Omental fat pad (tissue), 4 donors: ENCODE data around the gene B3GNT8. TPM values are rescaled to one million over a fixed set of nuclear protein-coding genes. Genes with fewer than 3 reads are reported as not detected.
"Not testable (repeated sequence)": the region's sequence is repeated elsewhere in the genome, so short reads cannot be mapped to it uniquely, and the experiment has no call there.

Experiments used
- ATAC-seq: fragments of 150-250 bp; one replicate; pipeline ENCODE4 v1.9.1; 2016; ENCODE audit warnings: mild to moderate bottlenecking, moderate library complexity; ENCODE audit not compliant: low FRiP score
- DNase-seq: peaks from one replicate; pipeline ENCODE4 v3.0.0-alpha.2; 2019; ENCODE audit warnings: low spot score
- CTCF ChIP-seq, 3 donors: fragments of 450-650 bp; IDR thresholded peaks; one replicate each; pipeline ENCODE4 v1.5.1; 2016 to 2017; ENCODE audit warnings: antibody characterized with exemption in 3 of 3, mild to moderate bottlenecking in 3 of 3, moderate library complexity in 2 of 3
- total RNA-seq, 4 donors: library from RNA; depleted of rRNA; stranded (reverse); fragments of >200 nt; gene quantifications; one replicate each; pipeline ENCODE4 v1.1.0, GENCODE V29; 2016

B3GNT8 gene
- total RNA-seq, 4 donors from 2014 or later, result 1.0 to 7.2 (median 4.7) TPM

- ATAC-seq (no peak), DNase-seq (no peak)
- TF ChIP-seq CTCF (IDR thresholded peaks at IDR 0.05), result no peak
Measured at GRCh38 chr19:41442473-41443355, 15.5 kb upstream of the B3GNT8 start, which contains the start of gene ERICH4. ERICH4 (plus strand) TSS chr19:41443156; CDS start chr19:41443170, 14 bp downstream.

GRCh38 chr19:41441321-41441945 is 14.3 kb upstream of the B3GNT8 start:
- no peak for TF ChIP-seq CTCF (IDR thresholded peaks at IDR 0.05)
- ATAC-seq, result no peak
- DNase-seq, result no peak

GRCh38 chr19:41439441-41440222 is 12.5 kb upstream of the B3GNT8 start, which contains the start of gene DMAC2:
DMAC2 (minus strand) TSS chr19:41439912; CDS start chr19:41439899, 13 bp downstream.
- ATAC-seq (peak; percentile 98), DNase-seq (peak; percentile 94)
- TF ChIP-seq CTCF (IDR thresholded peaks at IDR 0.05), result no peak

GRCh38 chr19:41437944-41438574 is 10.9 kb upstream of the B3GNT8 start:
- ATAC-seq, result no peak
- no peak for DNase-seq
- no peak for TF ChIP-seq CTCF (IDR thresholded peaks at IDR 0.05)

GRCh38 chr19:41436674-41436951 is 9.4 kb upstream of the B3GNT8 start:
- DNase-seq (no peak), ATAC-seq (no peak)
- TF ChIP-seq CTCF (IDR thresholded peaks at IDR 0.05), result no peak

- no peak for DNase-seq
- no peak for TF ChIP-seq CTCF (IDR thresholded peaks at IDR 0.05)
- ATAC-seq, result no peak
Measured at GRCh38 chr19:41435936-41436673, 8.9 kb upstream of the B3GNT8 start.

GRCh38 chr19:41435376-41435775 is 8.2 kb upstream of the B3GNT8 start:
- DNase-seq, ATAC-seq: not testable (repeated sequence)
